Liver (tissue), 3 donors: ENCODE results near the gene PSEN1.

ENCODE experiments used
- EGR1 ChIP-seq, 2 donors: IDR thresholded peaks; 2 replicates each; pipeline ENCODE4 v1.6.1; 2016 to 2018; ENCODE audit warnings: antibody characterized with exemption in 2 of 2, low read depth in 2 of 2
- FOXA1 ChIP-seq: IDR thresholded peaks from 2 replicates; pipeline ENCODE4 v1.6.1; 2016; ENCODE audit warnings: antibody characterized with exemption
- GABPA ChIP-seq, 2 donors: IDR thresholded peaks in 1 of 2; conservative IDR thresholded peaks in 1 of 2; 2 replicates each; pipeline ENCODE4 v1.6.1; 2016; ENCODE audit warnings: antibody characterized with exemption in 2 of 2, mild to moderate bottlenecking in 1 of 2, moderate library complexity in 1 of 2
- HNF4A ChIP-seq, 2 donors: conservative IDR thresholded peaks; 2 replicates each; pipeline ENCODE4 v1.6.1; 2016; ENCODE audit warnings: antibody characterized with exemption in 2 of 2, mild to moderate bottlenecking in 2 of 2
- JUND ChIP-seq, 2 donors: IDR thresholded peaks; 2 replicates each; pipeline ENCODE4 v1.6.1; 2016; ENCODE audit warnings: antibody characterized with exemption in 2 of 2
- RAD21 ChIP-seq, 2 donors: IDR thresholded peaks; 2 replicates each; pipeline ENCODE4 v1.6.1; 2016; ENCODE audit warnings: antibody characterized with exemption in 2 of 2, mild to moderate bottlenecking in 2 of 2
- RXRA ChIP-seq, 2 donors: IDR thresholded peaks; 2 replicates each; pipeline ENCODE4 v1.6.1; 2017 to 2018; ENCODE audit warnings: antibody characterized with exemption in 2 of 2, mild to moderate bottlenecking in 1 of 2
- SP1 ChIP-seq: IDR thresholded peaks from 2 replicates; pipeline ENCODE4 v1.6.1; 2018; ENCODE audit warnings: antibody characterized with exemption, mild to moderate bottlenecking
- TAF1 ChIP-seq: conservative IDR thresholded peaks from 2 replicates; pipeline ENCODE4 v1.6.1; 2016; ENCODE audit warnings: antibody characterized with exemption, mild to moderate bottlenecking
- TF ChIP-seq, protein P1 (sequence below): fragments of 150-350 bp; IDR thresholded peaks from 2 replicates; pipeline ENCODE4 v1.5.1; 2017; ENCODE audit warnings: improper control_type of control experiment, low read depth, low read length; ENCODE audit not compliant: missing input control
- TF ChIP-seq, protein P2 (sequence below): IDR thresholded peaks from 2 replicates; pipeline ENCODE4 v1.6.1; 2016; ENCODE audit warnings: antibody characterized with exemption
- TF ChIP-seq, protein P3 (sequence below): IDR thresholded peaks from 2 replicates; pipeline ENCODE4 v1.6.1; 2016; ENCODE audit warnings: antibody characterized with exemption
- TF ChIP-seq, protein P4 (sequence below): IDR thresholded peaks from 2 replicates; pipeline ENCODE4 v1.6.1; 2016; ENCODE audit warnings: antibody characterized with exemption
- TF ChIP-seq, protein P5 (sequence below): IDR thresholded peaks from 2 replicates; pipeline ENCODE4 v1.6.1; 2016; ENCODE audit warnings: antibody characterized with exemption, mild to moderate bottlenecking
- donor health status: healthy.
- donor health status: healthy.

DNA sequence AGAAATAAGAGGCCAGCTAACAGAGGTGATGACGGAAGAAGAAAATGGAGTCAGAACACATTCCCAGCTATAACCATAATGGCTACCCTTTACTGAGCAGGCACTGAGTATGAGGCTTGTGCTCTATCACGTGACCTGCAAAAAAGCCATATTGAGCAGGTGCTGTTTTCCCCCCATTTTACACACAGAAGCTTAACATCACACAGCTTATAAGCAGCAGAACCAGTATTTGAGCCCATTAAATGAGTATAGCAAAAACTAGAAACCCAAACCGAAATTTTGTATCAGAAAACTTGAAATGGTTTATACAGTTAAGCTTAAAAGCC, 129.4 kb downstream of the PSEN1 start:
- TF ChIP-seq, protein P1, sequence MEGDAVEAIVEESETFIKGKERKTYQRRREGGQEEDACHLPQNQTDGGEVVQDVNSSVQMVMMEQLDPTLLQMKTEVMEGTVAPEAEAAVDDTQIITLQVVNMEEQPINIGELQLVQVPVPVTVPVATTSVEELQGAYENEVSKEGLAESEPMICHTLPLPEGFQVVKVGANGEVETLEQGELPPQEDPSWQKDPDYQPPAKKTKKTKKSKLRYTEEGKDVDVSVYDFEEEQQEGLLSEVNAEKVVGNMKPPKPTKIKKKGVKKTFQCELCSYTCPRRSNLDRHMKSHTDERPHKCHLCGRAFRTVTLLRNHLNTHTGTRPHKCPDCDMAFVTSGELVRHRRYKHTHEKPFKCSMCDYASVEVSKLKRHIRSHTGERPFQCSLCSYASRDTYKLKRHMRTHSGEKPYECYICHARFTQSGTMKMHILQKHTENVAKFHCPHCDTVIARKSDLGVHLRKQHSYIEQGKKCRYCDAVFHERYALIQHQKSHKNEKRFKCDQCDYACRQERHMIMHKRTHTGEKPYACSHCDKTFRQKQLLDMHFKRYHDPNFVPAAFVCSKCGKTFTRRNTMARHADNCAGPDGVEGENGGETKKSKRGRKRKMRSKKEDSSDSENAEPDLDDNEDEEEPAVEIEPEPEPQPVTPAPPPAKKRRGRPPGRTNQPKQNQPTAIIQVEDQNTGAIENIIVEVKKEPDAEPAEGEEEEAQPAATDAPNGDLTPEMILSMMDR, result no peak
- TF ChIP-seq FOXA1 (no peak), RAD21 (IDR thresholded peaks at IDR 0.05) (no peak), GABPA (IDR thresholded peaks at IDR 0.05 in 1 of 2, conservative IDR thresholded peaks at IDR 0.05 in 1 of 2) (no peak), EGR1 (IDR thresholded peaks at IDR 0.05; ENCODE audit: low read depth in 2 of 2) (no peak), SP1 (no peak), JUND (IDR thresholded peaks at IDR 0.05) (no peak), HNF4A (conservative IDR thresholded peaks at IDR 0.05) (no peak), TAF1 (no peak), RXRA (IDR thresholded peaks at IDR 0.05) (no peak)
- TF ChIP-seq, protein P2, sequence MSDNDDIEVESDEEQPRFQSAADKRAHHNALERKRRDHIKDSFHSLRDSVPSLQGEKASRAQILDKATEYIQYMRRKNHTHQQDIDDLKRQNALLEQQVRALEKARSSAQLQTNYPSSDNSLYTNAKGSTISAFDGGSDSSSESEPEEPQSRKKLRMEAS, result no peak
- TF ChIP-seq, protein P3, sequence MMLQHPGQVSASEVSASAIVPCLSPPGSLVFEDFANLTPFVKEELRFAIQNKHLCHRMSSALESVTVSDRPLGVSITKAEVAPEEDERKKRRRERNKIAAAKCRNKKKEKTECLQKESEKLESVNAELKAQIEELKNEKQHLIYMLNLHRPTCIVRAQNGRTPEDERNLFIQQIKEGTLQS, result no peak
- TF ChIP-seq, protein P4, sequence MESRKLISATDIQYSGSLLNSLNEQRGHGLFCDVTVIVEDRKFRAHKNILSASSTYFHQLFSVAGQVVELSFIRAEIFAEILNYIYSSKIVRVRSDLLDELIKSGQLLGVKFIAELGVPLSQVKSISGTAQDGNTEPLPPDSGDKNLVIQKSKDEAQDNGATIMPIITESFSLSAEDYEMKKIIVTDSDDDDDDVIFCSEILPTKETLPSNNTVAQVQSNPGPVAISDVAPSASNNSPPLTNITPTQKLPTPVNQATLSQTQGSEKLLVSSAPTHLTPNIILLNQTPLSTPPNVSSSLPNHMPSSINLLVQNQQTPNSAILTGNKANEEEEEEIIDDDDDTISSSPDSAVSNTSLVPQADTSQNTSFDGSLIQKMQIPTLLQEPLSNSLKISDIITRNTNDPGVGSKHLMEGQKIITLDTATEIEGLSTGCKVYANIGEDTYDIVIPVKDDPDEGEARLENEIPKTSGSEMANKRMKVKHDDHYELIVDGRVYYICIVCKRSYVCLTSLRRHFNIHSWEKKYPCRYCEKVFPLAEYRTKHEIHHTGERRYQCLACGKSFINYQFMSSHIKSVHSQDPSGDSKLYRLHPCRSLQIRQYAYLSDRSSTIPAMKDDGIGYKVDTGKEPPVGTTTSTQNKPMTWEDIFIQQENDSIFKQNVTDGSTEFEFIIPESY, result no peak
- TF ChIP-seq, protein P5, sequence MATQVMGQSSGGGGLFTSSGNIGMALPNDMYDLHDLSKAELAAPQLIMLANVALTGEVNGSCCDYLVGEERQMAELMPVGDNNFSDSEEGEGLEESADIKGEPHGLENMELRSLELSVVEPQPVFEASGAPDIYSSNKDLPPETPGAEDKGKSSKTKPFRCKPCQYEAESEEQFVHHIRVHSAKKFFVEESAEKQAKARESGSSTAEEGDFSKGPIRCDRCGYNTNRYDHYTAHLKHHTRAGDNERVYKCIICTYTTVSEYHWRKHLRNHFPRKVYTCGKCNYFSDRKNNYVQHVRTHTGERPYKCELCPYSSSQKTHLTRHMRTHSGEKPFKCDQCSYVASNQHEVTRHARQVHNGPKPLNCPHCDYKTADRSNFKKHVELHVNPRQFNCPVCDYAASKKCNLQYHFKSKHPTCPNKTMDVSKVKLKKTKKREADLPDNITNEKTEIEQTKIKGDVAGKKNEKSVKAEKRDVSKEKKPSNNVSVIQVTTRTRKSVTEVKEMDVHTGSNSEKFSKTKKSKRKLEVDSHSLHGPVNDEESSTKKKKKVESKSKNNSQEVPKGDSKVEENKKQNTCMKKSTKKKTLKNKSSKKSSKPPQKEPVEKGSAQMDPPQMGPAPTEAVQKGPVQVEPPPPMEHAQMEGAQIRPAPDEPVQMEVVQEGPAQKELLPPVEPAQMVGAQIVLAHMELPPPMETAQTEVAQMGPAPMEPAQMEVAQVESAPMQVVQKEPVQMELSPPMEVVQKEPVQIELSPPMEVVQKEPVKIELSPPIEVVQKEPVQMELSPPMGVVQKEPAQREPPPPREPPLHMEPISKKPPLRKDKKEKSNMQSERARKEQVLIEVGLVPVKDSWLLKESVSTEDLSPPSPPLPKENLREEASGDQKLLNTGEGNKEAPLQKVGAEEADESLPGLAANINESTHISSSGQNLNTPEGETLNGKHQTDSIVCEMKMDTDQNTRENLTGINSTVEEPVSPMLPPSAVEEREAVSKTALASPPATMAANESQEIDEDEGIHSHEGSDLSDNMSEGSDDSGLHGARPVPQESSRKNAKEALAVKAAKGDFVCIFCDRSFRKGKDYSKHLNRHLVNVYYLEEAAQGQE, result no peak
